Subcutaneous preadipocyte (primary cell): ENCODE data around the gene UGT1A7. TPM values are rescaled to one million over a fixed set of nuclear protein-coding genes. Genes with fewer than 3 reads are reported as not detected.

ENCODE experiments used
- total RNA-seq: library from RNA; depleted of rRNA; stranded (reverse); fragments of >200 nt; gene quantifications from 2 replicates; pipeline ENCODE4 v1.2.3, GENCODE V29; 2012

Gene UGT1A7
- total RNA-seq, result not detected in 2 replicates

DNA sequence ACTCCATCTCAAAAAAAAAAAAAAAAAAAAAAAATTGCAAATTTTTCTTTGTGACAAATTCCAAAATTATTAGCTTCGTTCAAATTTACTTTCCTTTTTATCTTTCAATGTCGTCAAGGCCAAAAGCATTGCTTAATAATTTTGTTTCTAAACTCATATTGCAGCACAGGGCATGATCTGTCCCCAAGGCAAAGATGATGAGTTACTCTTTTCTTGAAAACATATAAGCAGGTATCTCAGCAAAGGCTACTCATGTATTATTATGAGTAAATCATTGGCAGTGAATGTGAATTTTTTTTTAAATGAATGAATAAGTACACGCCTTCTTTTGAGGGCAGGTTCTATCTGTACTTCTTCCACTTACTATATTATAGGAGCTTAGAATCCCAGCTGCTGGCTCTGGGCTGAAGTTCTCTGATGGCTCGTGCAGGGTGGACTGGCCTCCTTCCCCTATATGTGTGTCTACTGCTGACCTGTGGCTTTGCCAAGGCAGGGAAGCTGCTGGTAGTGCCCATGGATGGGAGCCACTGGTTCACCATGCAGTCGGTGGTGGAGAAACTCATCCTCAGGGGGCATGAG, at the start of gene UGT1A7:
UGT1A7 (plus strand) TSS at position 381 of the 579 bp plus-strand sequence; CDS start at position 418, 37 bp downstream.

DNA sequence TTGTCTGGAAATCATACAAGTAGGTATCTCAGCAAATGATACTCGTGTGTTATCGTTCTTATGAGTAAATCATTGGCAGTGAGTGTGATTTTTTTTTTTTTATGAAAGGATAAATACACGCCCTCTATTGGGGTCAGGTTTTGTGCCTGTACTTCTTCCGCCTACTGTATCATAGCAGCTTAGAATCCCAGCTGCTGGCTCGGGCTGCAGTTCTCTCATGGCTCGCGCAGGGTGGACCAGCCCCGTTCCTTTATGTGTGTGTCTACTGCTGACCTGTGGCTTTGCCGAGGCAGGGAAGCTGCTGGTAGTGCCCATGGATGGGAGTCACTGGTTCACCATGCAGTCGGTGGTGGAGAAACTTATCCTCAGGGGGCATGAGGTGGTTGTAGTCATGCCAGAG, 45.4 kb upstream of the UGT1A7 start, which contains the start of gene UGT1A10:
UGT1A10 (plus strand) TSS at position 143 of the 400 bp plus-strand sequence; CDS start at position 218, 75 bp downstream.

DNA sequence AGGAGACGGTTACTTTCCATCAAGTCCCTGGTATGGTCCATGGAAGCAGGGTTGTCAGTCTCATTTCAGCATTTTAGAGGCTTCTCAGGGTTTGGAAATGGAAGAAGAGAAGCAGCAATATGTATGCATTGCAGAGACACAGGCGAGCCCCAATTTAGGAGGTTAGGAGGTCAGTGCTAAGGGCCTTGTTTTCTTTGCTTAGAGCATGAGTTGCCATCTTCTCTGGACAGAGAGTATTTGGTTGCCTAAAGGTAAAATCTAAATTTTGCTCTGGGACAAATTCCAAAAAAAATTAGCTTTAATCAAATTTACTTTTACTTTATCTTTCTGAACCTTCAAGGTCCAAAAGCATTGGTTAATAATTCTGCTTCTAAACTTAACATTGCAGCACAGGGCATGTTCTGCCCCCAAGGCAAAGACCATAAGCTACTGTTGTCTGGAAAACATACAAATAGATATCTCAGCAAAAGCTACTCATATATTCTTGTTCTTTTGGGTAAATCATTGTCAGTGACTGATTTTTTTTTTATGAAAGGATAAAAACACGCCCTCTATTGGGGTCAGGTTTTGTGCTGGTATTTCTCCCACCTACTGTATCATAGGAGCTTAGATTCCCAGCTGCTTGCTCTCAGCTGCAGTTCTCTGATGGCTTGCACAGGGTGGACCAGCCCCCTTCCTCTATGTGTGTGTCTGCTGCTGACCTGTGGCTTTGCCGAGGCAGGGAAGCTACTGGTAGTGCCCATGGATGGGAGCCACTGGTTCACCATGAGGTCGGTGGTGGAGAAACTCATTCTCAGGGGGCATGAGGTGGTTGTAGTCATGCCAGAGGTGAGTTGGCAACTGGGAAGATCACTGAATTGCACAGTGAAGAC, 10.2 kb upstream of the UGT1A7 start, which contains the start of gene UGT1A9:
UGT1A9 (plus strand) TSS at position 609 of the 872 bp plus-strand sequence; CDS start at position 646, 37 bp downstream.

DNA sequence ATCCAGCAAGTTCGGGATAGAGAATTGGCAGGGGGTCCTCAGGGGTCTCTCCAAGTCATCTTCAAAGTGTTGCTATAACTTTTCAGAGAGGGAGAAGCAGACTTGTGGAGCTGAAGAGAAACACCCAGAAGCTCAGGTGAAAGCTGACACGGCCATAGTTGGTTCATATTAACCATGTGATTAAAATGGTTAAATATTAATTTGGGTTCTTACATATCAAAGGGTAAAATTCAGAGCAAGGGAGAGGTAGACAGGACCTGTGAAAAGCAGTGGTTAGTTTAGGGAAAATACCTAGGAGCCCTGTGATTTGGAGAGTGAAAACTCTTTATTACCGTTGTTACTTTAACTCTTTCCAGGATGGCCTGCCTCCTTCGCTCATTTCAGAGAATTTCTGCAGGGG, 10.9 kb downstream of the UGT1A7 start, which contains the start of gene UGT1A6:
UGT1A6 (plus strand) TSS at position 243 of the 400 bp plus-strand sequence; CDS start at position 358, 115 bp downstream.

DNA sequence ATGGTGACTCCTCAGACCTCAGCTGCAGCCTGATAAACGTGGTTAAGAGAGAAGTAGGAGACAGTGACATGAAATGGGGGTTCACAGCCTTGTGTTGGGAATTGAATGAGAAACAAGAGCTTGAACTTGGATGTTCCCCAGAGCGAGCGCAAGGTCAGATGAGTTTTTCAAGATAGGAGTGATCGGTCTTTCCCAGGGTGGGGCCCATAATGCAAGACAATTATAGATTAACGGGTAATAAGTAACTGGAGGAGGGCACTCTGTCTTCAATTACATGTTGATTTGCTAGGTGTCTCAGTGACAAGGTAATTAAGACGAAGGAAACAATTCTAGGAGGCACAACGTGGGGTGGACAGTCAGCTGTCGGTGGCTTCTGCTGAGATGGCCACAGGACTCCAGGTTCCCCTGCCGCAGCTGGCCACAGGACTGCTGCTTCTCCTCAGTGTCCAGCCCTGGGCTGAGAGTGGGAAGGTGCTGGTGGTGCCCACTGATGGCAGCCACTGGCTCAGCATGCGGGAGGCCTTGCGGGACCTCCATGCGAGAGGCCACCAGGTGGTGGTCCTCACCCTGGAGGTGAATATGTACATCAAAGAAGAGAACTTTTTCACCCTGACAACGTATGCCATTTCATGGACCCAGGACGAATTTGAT, 31.0 kb downstream of the UGT1A7 start, which contains the start of gene UGT1A5:
UGT1A5 (plus strand) TSS at position 297 of the 651 bp plus-strand sequence; CDS start at position 382, 85 bp downstream.

DNA sequence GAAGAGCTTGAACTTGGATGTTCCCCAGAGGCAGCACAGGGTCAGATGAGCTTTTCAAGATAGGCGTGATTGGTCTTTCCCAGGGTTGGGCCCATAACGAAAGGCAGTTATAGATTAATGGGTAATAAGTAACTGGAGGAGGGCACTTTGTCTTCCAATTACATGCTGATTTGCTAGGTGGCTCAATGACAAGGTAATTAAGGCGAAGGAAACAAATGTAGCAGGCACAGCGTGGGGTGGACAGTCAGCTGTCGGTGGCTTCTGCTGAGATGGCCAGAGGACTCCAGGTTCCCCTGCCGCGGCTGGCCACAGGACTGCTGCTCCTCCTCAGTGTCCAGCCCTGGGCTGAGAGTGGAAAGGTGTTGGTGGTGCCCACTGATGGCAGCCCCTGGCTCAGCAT, 36.9 kb downstream of the UGT1A7 start, which contains the start of gene UGT1A4:
UGT1A4 (plus strand) TSS at position 185 of the 400 bp plus-strand sequence; CDS start at position 270, 85 bp downstream.

DNA sequence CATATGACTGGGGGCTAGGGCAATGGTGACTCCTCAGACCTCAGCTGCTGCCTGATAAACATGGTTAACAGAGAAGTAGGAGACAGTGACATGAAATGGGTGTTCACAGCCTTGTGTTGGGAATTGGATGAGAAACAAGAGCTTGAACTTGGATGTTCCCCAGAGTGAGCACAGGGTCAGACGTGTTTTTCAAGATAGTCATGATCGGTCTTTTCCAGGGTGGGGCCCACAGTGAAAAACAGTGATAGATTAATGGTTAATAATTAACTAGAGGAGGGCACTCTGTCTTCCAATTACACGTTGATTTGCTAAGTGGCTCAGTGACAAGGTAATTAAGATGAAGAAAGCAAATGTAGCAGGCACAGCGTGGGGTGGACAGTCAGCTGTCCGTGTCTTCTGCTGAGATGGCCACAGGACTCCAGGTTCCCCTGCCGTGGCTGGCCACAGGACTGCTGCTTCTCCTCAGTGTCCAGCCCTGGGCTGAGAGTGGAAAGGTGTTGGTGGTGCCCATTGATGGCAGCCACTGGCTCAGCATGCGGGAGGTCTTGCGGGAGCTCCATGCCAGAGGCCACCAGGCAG, 47.1 kb downstream of the UGT1A7 start, which contains the start of gene UGT1A3:
UGT1A3 (plus strand) TSS at position 320 of the 579 bp plus-strand sequence; CDS start at position 405, 85 bp downstream.

DNA sequence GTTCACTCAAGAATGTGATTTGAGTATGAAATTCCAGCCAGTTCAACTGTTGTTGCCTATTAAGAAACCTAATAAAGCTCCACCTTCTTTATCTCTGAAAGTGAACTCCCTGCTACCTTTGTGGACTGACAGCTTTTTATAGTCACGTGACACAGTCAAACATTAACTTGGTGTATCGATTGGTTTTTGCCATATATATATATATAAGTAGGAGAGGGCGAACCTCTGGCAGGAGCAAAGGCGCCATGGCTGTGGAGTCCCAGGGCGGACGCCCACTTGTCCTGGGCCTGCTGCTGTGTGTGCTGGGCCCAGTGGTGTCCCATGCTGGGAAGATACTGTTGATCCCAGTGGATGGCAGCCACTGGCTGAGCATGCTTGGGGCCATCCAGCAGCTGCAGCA, 78.3 kb downstream of the UGT1A7 start, which contains the start of gene UGT1A1:
UGT1A1 (plus strand) TSS at position 228 of the 400 bp plus-strand sequence; CDS start at position 246, 18 bp downstream.

DNA sequence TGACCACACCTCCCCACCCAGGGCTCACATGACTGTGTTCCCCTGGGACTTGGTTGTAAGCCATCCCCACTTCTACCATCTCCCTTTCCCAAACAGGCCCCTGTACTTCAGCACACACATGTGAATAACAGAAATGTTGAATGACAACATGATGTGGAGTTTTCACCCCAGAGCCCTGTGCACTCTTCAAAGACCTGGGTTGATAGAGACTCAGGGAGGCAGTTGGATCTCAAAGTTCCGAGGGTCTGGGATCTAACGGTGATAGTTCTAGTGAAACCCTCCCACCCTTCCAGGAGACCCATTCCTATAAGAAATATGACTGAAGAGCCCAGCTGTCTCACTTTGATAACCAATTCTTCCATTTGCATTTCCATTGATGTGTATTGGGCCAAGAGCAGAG, 96.3 kb downstream of the UGT1A7 start, which contains the start of gene MROH2A:
MROH2A (plus strand) TSS at position 301 of the 400 bp plus-strand sequence. CDS start 1,029 bp downstream, outside the sequence.

Other genes starting within 250 kb of the UGT1A7 start
- 22.0 and 28.2 TPM in 2 replicates for gene USP40, start 115.1 kb upstream of the UGT1A7 start, total RNA-seq
- not detected in 2 replicates for gene UGT1A8, start 64.3 kb upstream of the UGT1A7 start, total RNA-seq
- gene UGT1A10, start 45.5 kb upstream of the UGT1A7 start, total RNA-seq, result not detected in 2 replicates
- not detected in 2 replicates for gene UGT1A9, start 10.0 kb upstream of the UGT1A7 start, total RNA-seq
- not detected in 2 replicates for gene UGT1A6, start 11.0 kb downstream of the UGT1A7 start, total RNA-seq
- gene UGT1A5, start 31.0 kb downstream of the UGT1A7 start, total RNA-seq, result not detected in 2 replicates
- gene UGT1A4, start 36.8 kb downstream of the UGT1A7 start, total RNA-seq, result not detected in 2 replicates
- not detected in 2 replicates for gene UGT1A3, start 47.1 kb downstream of the UGT1A7 start, total RNA-seq
- not detected in 2 replicates for gene UGT1A1, start 78.4 kb downstream of the UGT1A7 start, total RNA-seq
- gene MROH2A, start 96.4 kb downstream of the UGT1A7 start, total RNA-seq, result not detected in 2 replicates
- gene HJURP, start 172.6 kb downstream of the UGT1A7 start, total RNA-seq, result 15.1 and 34.6 TPM in 2 replicates
- 0.20 and 0.73 TPM in 2 replicates for gene TRPM8, start 235.5 kb downstream of the UGT1A7 start, total RNA-seq